ENCODE measurements around the gene SPHK1. TPM values are rescaled to one million over a fixed set of nuclear protein-coding genes. Genes with fewer than 3 reads are reported as not detected.

The SPHK1 gene
- total and polyA plus RNA-seq, 9 donors = 1.6 to 2.8 (median 2.4) TPM

- peak overlapping the region; percentile 31 for H3K27ac ChIP-seq (ENCODE audit: low read length)
- H3K4me3 ChIP-seq (ENCODE audit: low read length) = peak overlapping the region; percentile 54
- peaks cover 36% of the 10 kb centered on the region for H3K27me3 ChIP-seq (ENCODE audit: control insufficient read depth, insufficient read depth, low read length)
- WGBS (ENCODE audit: insufficient coverage) = under 1% methylated on average over 54 of the region's 65 CpGs
- no peaks in the 10 kb centered on the region for H3K9me3 ChIP-seq (replicated peaks; ENCODE audit: control insufficient read depth, low read depth, low read length)
- DNase-seq = peak; percentile 81
- peaks cover 40% of the 10 kb centered on the region for H3K4me1 ChIP-seq (ENCODE audit: control insufficient read depth, insufficient read depth, low read length)
- peaks cover under 1% of the 10 kb centered on the region for H3K36me3 ChIP-seq (ENCODE audit: control insufficient read depth, insufficient read depth, low read length)
Measured at GRCh38 chr17:76383546-76384221, 725 bp upstream of the SPHK1 start.

DNA sequence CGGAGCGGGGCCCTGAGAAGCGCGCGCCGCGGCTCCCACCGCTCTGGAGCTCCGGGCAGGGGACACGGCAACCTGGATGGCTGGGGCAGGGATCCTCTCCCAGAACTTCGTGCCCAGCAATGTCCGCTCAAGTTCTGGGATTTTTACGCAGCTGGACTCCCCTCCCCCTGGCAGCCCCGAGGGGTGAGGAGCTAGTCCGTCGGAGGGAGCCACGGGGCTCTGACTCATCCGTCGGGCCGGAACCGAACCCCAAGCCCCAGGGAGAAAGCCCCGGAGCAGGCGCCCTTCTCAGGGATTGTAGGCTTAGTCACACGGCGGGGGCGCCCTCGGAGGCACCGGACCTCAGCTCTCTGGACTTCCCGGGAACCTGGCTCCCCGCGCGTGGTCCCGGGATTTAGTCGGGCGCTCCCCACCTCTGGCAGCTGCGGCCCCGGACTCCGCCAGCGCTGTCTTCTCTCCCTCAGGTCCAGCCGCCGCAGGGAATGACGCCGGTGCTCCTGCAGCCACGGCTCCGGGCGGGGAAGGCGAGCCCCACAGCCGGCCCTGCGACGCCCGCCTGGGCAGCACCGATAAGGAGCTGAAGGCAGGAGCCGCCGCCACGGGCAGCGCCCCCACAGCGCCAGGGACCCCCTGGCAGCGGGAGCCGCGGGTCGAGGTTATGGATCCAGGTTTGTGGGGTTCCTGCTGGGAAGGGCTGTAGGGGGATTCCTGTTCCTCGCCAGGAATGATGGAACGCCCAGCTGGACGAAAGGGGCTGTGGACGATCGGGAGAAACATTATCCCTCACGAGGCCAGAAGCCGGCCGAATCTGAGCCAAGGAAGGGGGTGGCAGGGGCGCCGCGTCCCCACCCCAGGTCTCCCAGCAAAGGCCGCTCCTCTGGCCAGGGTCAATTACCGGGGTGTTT lies 830 bp downstream of the SPHK1 start:
- DNase-seq = peak; percentile 34
- Histone ChIP-seq H3K27ac (ENCODE audit: low read length) (no peak overlapping the region), H3K36me3 (ENCODE audit: control insufficient read depth, insufficient read depth, low read length) (peaks cover 6% of the 10 kb centered on the region), H3K9me3 (replicated peaks; ENCODE audit: control insufficient read depth, low read depth, low read length) (no peaks in the 10 kb centered on the region), H3K4me1 (ENCODE audit: control insufficient read depth, insufficient read depth, low read length) (peaks cover 50% of the 10 kb centered on the region), H3K27me3 (ENCODE audit: control insufficient read depth, insufficient read depth, low read length) (peaks cover 36% of the 10 kb centered on the region), H3K4me3 (ENCODE audit: low read length) (peak overlapping the region; percentile 51)
- 1% methylated on average over 74 of the region's 74 CpGs for WGBS (ENCODE audit: insufficient coverage)

GRCh38 chr17:76385892-76386786 lies 1.7 kb downstream of the SPHK1 start:
- DNase-seq = peak; percentile 69
- Histone ChIP-seq H3K9me3 (replicated peaks; ENCODE audit: control insufficient read depth, low read depth, low read length) (no peaks in the 10 kb centered on the region), H3K4me1 (ENCODE audit: control insufficient read depth, insufficient read depth, low read length) (peaks cover 51% of the 10 kb centered on the region), H3K4me3 (ENCODE audit: low read length) (peak overlapping the region; percentile 51), H3K36me3 (ENCODE audit: control insufficient read depth, insufficient read depth, low read length) (peaks cover 15% of the 10 kb centered on the region), H3K27me3 (ENCODE audit: control insufficient read depth, insufficient read depth, low read length) (peaks cover 36% of the 10 kb centered on the region), H3K27ac (ENCODE audit: low read length) (peak overlapping the region; percentile 7)
- WGBS (ENCODE audit: insufficient coverage) = 13% methylated on average over 51 of the region's 52 CpGs

DNA sequence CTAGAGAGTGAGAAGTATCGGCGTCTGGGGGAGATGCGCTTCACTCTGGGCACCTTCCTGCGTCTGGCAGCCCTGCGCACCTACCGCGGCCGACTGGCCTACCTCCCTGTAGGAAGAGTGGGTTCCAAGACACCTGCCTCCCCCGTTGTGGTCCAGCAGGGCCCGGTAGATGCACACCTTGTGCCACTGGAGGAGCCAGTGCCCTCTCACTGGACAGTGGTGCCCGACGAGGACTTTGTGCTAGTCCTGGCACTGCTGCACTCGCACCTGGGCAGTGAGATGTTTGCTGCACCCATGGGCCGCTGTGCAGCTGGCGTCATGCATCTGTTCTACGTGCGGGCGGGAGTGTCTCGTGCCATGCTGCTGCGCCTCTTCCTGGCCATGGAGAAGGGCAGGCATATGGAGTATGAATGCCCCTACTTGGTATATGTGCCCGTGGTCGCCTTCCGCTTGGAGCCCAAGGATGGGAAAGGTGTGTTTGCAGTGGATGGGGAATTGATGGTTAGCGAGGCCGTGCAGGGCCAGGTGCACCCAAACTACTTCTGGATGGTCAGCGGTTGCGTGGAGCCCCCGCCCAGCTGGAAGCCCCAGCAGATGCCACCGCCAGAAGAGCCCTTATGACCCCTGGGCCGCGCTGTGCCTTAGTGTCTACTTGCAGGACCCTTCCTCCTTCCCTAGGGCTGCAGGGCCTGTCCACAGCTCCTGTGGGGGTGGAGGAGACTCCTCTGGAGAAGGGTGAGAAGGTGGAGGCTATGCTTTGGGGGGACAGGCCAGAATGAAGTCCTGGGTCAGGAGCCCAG lies 2.8 kb downstream of the SPHK1 start:
- H3K27me3 ChIP-seq (ENCODE audit: control insufficient read depth, insufficient read depth, low read length) = peaks cover 35% of the 10 kb centered on the region
- peaks cover 26% of the 10 kb centered on the region for H3K36me3 ChIP-seq (ENCODE audit: control insufficient read depth, insufficient read depth, low read length)
- DNase-seq = no peak
- no peaks in the 10 kb centered on the region for H3K9me3 ChIP-seq (replicated peaks; ENCODE audit: control insufficient read depth, low read depth, low read length)
- H3K4me3 ChIP-seq (ENCODE audit: low read length) = no peak overlapping the region
- peaks cover 49% of the 10 kb centered on the region for H3K4me1 ChIP-seq (ENCODE audit: control insufficient read depth, insufficient read depth, low read length)
- H3K27ac ChIP-seq (ENCODE audit: low read length) = no peak overlapping the region
- 87% methylated on average over 27 of the region's 31 CpGs for WGBS (ENCODE audit: insufficient coverage)

DNA sequence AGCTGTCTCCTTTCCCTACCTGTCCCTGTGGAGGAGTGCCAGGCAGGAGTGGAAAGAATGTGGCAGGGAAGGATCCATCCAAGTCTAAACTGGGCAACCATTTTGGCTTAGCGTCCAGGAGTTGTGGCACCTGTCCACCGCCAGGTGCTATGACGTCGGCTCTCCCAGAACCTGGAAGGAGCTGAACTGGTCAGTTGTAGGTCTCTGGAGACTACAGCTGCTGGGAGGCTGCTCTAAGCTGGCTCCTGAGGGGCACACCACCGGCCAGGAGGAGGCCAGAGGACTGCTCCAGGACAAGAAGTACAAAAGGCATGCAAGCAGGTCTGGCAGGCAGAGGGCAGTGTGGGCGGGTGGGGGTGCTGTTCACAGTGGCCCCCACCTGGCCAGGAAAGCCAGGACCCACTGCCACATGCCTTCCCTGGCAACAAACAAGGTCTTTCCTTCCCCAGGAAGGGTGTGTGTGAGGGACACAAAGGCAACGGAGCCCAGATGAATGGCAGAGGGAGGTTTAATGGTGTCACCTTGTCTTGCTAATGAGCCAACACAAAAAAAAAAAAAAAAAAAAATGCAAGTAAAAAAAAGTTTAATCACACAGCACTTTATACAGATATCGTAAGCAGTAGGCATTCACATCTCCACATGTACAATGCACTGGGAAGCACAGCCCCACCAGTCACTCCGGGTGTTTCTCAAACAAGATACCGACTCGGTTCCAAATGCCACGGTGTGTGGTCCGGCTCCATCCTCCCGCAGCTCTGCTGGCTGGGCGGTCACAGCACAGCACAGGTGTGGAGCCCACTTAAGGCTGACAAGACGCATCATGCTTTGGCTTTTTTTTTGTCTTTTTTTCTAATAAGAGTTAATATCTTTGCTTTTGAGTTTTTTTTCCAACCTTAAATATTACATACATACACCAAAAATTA lies 4.8 kb downstream of the SPHK1 start:
- Histone ChIP-seq H3K27ac (ENCODE audit: low read length) (no peak overlapping the region), H3K36me3 (ENCODE audit: control insufficient read depth, insufficient read depth, low read length) (peaks cover 38% of the 10 kb centered on the region), H3K4me3 (ENCODE audit: low read length) (no peak overlapping the region), H3K4me1 (ENCODE audit: control insufficient read depth, insufficient read depth, low read length) (peaks cover 33% of the 10 kb centered on the region), H3K27me3 (ENCODE audit: control insufficient read depth, insufficient read depth, low read length) (peaks cover 19% of the 10 kb centered on the region), H3K9me3 (replicated peaks; ENCODE audit: control insufficient read depth, low read depth, low read length) (no peaks in the 10 kb centered on the region)
- no peak for DNase-seq
- WGBS (ENCODE audit: insufficient coverage) = 84% methylated on average over 9 of the region's 16 CpGs

GRCh38 chr17:76390003-76390421 lies 5.6 kb downstream of the SPHK1 start:
- Histone ChIP-seq H3K27ac (ENCODE audit: low read length) (no peak overlapping the region), H3K36me3 (ENCODE audit: control insufficient read depth, insufficient read depth, low read length) (peaks cover 39% of the 10 kb centered on the region), H3K27me3 (ENCODE audit: control insufficient read depth, insufficient read depth, low read length) (peaks cover 14% of the 10 kb centered on the region), H3K9me3 (replicated peaks; ENCODE audit: control insufficient read depth, low read depth, low read length) (no peaks in the 10 kb centered on the region), H3K4me1 (ENCODE audit: control insufficient read depth, insufficient read depth, low read length) (peaks cover 28% of the 10 kb centered on the region), H3K4me3 (ENCODE audit: low read length) (no peak overlapping the region)
- DNase-seq = peak; percentile 40
- WGBS (ENCODE audit: insufficient coverage) = 59% methylated on average over 11 of the region's 11 CpGs

GRCh38 chr17:76391200-76391715 lies 6.8 kb downstream of the SPHK1 start:
- H3K27ac ChIP-seq (ENCODE audit: low read length) = no peak overlapping the region
- peaks cover 2% of the 10 kb centered on the region for H3K27me3 ChIP-seq (ENCODE audit: control insufficient read depth, insufficient read depth, low read length)
- DNase-seq = no peak
- H3K4me3 ChIP-seq (ENCODE audit: low read length) = no peak overlapping the region
- peaks cover 49% of the 10 kb centered on the region for H3K36me3 ChIP-seq (ENCODE audit: control insufficient read depth, insufficient read depth, low read length)
- no peaks in the 10 kb centered on the region for H3K9me3 ChIP-seq (replicated peaks; ENCODE audit: control insufficient read depth, low read depth, low read length)
- H3K4me1 ChIP-seq (ENCODE audit: control insufficient read depth, insufficient read depth, low read length) = peaks cover 16% of the 10 kb centered on the region
- 91% methylated on average over 21 of the region's 21 CpGs for WGBS (ENCODE audit: insufficient coverage)

DNA sequence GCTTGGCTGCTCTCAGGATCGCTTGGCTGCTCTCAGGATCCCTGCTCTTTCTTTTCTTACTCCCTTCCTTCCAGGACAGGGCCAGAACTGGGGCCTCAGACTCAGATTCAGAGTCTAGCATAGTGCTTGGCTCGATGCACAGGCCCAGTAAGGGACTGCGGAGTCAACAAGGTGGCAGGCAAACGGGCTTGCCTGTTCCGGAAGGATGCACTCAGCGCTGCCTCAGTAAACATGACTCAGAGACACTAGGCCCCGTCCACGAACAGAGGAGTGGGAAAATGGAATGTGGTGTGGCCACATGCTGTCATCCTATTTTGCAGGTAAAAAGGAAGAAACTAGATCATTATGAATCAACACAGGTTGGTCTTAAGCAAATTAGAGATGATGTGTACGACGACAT lies 9.8 kb downstream of the SPHK1 start:
- no peaks in the 10 kb centered on the region for H3K9me3 ChIP-seq (replicated peaks; ENCODE audit: control insufficient read depth, low read depth, low read length)
- no peak for DNase-seq
- H3K27ac ChIP-seq (ENCODE audit: low read length) = no peak overlapping the region
- H3K4me1 ChIP-seq (ENCODE audit: control insufficient read depth, insufficient read depth, low read length) = peaks cover 15% of the 10 kb centered on the region
- H3K27me3 ChIP-seq (ENCODE audit: control insufficient read depth, insufficient read depth, low read length) = no peaks in the 10 kb centered on the region
- WGBS (ENCODE audit: insufficient coverage) = 92% methylated on average over 8 of the region's 10 CpGs
- H3K36me3 ChIP-seq (ENCODE audit: control insufficient read depth, insufficient read depth, low read length) = peaks cover 69% of the 10 kb centered on the region
- no peak overlapping the region for H3K4me3 ChIP-seq (ENCODE audit: low read length)
